GM10248 (cell line): ENCODE results near the gene CCDC124.

Source experiments
- CTCF ChIA-PET: fragments of 300-600 bp; sonication (Branson Sonifier 250); formaldehyde crosslinking; extraction: SDS; loops from one replicate; lab custom pipeline; 2021; ENCODE audit warnings: antibody characterized with exemption; lab: Yijun Ruan, JAX
- POLR2A ChIA-PET: fragments of 350-650 bp; sonication (Branson Sonifier 250); formaldehyde crosslinking; extraction: SDS; loops from one replicate; lab custom pipeline; 2020; ENCODE audit warnings: antibody characterized with exemption; lab: Yijun Ruan, JAX
- DNase-seq: peaks from one replicate; pipeline ENCODE4 v3.0.0; 2012; ENCODE audit errors: extremely low spot score
- CTCF ChIP-seq: IDR thresholded peaks from 2 replicates; pipeline ENCODE4 v1.5.1; 2012; ENCODE audit warnings: mild to moderate bottlenecking, low read depth; ENCODE audit errors: extremely low read depth, missing control alignments, control extremely low read depth

Gene CCDC124

GRCh38 chr19:17943274-17944221 is 10.7 kb downstream of the CCDC124 start:
- no peak for TF ChIP-seq CTCF
- DNase-seq: no peak
- CTCF ChIA-PET: interaction anchor here (1.1 to 6.4 kb wide), 3 partner anchors 11 to 55 kb away, joined by 6 to 110 read pairs (median 6); partner anchors contain the start of gene CCDC124
- POLR2A ChIA-PET: interaction anchor here (1.1 kb wide), 1 partner anchor 52 kb away, joined by 6 read pairs; no protein-coding TSS in a partner anchor

- DNase-seq: no peak
- POLR2A ChIA-PET: no interaction called here
- CTCF ChIA-PET: interaction anchor here (1.0 to 6.4 kb wide), 5 partner anchors 9 to 54 kb away, joined by 4 to 110 read pairs (median 6); partner anchors contain the start of gene CCDC124
- no peak for TF ChIP-seq CTCF
Measured at GRCh38 chr19:17944301-17944700, 11.5 kb downstream of the CCDC124 start.

- DNase-seq: peak; percentile 73
- no peak for TF ChIP-seq CTCF
- ChIA-PET POLR2A (interaction anchor here (0.7 kb wide), 1 partner anchor 88 kb away, joined by 3 read pairs; no protein-coding TSS in a partner anchor), CTCF (interaction anchor here (1.0 to 6.4 kb wide), 9 partner anchors 10 to 98 kb away, joined by 3 to 110 read pairs (median 4); partner anchors contain the start of genes CCDC124 and RPL18A)
Measured at GRCh38 chr19:17946965-17947784, 14.4 kb downstream of the CCDC124 start.

- ChIA-PET CTCF (interaction anchor here (1.0 to 6.4 kb wide), 6 partner anchors 10 to 89 kb away, joined by 3 to 110 read pairs (median 17); partner anchors contain the start of genes CCDC124 and RPL18A), POLR2A (no interaction called here)
- no peak for TF ChIP-seq CTCF
- DNase-seq: peak; percentile 99
Measured at GRCh38 chr19:17947815-17948513, 15.1 kb downstream of the CCDC124 start.

- CTCF ChIA-PET: interaction anchor here (4.6 kb wide), 1 partner anchor 11 kb away, joined by 39 read pairs; no protein-coding TSS in a partner anchor
- TF ChIP-seq CTCF: no peak
- DNase-seq: no peak
- POLR2A ChIA-PET: interaction anchor here (1.0 kb wide), 1 partner anchor 9 kb away, joined by 3 read pairs; no protein-coding TSS in a partner anchor
Measured at GRCh38 chr19:17948514-17948900, 15.7 kb downstream of the CCDC124 start.
